Frontal cortex (tissue), 4 donors: ENCODE measurements around the gene HOXC13. TPM values are rescaled to one million over a fixed set of nuclear protein-coding genes. Genes with fewer than 3 reads are reported as not detected.

Source experiments
- DNase-seq, 2 donors: peaks; one replicate each; pipeline ENCODE4 v3.0.0; 2012; ENCODE audit warnings: low spot score in 2 of 2
- FAIRE-seq: peaks from 2 replicates; lab custom pipeline; 2012; peaks lifted over from hg19 to GRCh38; lab: Jason Lieb, UNC
- total RNA-seq: library from RNA; depleted of rRNA; stranded (reverse); fragments of >200 nt; gene quantifications from one replicate; pipeline ENCODE4 v1.2.3, GENCODE V29; 2014
- donor health status: control.
- donor health status: control.
- donor health status: control.

Gene HOXC13
- total RNA-seq, 1 donor from 2014 or later, result not detected

GRCh38 chr12:53966385-53967133 is 27.9 kb downstream of the HOXC13 start:
- FAIRE-seq (no peak), DNase-seq (no peak)

GRCh38 chr12:53967421-53967925 is 28.8 kb downstream of the HOXC13 start:
- no peak for FAIRE-seq
- no peak for DNase-seq

DNA sequence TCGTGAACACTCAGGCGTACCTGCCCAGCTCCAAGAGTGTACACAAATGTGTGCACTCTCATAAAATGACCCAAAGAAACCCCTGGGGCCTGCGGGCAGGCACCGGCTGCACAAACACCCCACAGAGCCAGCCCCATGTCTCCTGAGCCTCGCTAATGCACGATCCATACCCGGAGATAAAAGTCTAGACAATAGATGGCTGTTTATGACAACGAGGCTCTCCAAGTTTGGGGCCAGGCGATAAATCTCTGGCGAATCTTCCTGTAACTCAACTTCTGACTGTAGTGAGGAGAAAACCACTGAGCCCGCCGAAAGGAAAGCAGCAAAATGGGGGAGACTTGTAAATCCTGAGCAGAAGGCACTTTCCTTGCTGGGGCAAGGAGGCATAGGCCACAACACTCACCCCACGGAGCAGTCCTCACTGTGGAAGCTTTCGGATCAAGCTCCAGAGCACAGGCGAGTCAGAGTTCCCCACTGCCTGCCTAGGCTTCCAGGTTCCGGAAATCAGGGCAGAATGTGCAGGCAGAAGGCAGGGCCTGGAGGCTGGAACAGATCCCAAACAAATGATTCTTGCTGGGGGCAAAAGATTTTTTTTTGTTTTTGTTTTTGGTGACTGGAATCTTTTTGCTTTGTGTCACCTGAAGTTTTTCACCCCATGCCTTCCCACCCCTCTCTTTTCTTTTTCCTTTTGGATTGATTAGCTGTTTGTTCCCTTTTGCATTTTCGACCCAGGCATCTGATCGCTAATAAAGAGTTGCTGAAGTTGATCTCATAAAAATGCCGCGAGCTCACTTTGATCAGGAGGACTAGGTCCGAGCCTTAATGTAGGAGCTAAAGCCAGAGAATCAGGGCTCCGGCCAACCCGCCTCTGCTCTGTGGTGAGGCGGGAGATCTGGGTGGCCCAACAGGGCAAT is 29.8 kb downstream of the HOXC13 start:
- DNase-seq (no peak), FAIRE-seq (no peak)

- DNase-seq (no peak), FAIRE-seq (no peak)
Observed at GRCh38 chr12:53969588-53970259, 31.1 kb downstream of the HOXC13 start.

- FAIRE-seq (no peak), DNase-seq (no peak)
Observed at GRCh38 chr12:53970451-53970850, 31.8 kb downstream of the HOXC13 start.

DNA sequence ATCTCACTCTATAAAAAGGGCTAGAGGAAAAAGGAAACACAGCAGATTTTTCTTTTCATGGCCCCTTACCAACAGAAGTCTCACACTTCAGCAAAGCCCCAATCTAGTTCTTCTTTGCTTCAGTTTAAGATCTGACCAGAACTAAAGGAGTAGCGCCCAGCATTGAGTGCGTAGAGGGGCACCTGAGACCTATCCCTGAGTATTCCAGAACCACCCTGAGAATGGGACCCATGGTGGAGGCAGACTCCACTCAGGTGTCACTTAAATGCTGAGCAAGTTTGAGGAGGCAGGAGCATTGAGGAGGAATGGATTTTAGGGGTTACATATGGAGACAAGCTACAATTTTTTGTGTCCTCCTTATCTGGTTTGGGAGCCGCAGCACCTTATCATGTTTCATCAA is 32.5 kb downstream of the HOXC13 start:
- DNase-seq (no peak), FAIRE-seq (no peak)

DNA sequence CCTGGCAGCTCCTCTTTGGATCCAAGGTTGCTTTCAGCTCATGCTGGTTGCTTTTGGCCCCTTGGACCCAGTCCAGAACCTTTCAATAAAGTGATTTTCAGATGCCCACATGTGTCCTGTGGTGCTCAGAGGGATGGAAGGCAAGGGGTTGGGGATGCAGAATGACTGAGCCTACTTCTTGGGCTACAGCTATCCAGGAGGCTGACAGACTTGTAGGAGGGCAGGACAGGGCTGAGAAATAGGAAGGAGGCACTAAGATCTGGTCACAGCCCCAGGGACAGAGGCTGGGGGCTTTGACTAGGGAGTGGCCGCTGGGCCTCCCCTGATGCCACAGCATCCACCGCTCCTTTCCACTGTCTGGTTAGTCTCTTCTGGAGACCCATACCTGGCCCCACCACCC is 33.1 kb downstream of the HOXC13 start:
- DNase-seq, result no peak
- no peak for FAIRE-seq

GRCh38 chr12:53972152-53972702 is 33.6 kb downstream of the HOXC13 start:
- FAIRE-seq (no peak), DNase-seq (no peak)

- DNase-seq (no peak), FAIRE-seq (no peak)
Observed at GRCh38 chr12:53972722-53973235, 34.1 kb downstream of the HOXC13 start, which contains the start of gene HOXC11. HOXC11 (plus strand) TSS chr12:53973126; CDS start chr12:53973242, 116 bp downstream.

DNA sequence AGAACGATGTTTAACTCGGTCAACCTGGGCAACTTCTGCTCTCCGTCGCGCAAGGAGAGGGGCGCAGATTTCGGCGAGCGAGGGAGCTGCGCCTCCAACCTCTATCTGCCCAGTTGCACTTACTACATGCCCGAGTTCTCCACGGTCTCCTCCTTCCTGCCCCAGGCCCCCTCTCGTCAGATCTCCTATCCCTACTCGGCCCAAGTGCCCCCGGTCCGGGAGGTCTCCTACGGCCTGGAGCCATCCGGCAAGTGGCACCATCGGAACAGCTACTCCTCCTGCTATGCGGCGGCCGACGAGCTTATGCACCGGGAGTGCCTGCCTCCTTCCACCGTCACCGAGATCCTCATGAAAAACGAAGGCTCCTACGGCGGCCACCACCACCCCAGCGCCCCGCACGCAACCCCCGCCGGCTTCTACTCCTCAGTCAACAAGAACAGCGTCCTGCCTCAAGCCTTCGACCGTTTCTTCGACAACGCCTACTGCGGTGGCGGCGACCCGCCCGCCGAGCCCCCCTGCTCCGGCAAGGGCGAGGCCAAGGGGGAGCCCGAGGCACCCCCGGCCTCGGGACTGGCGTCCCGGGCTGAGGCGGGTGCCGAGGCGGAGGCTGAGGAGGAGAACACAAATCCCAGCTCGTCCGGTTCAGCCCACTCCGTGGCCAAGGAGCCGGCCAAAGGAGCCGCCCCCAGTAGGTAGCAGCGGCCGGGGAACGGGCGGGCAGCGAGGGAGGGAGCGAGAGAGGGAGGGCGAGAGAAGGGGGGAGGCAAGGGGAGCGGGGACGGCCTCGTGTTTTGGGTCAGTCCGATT is 34.8 kb downstream of the HOXC13 start:
- FAIRE-seq, result no peak
- DNase-seq, result no peak

GRCh38 chr12:53974084-53975063 is 35.7 kb downstream of the HOXC13 start, which contains the start of gene HOTAIR:
HOTAIR (minus strand) TSS chr12:53974954.
- DNase-seq (no peak), FAIRE-seq (no peak)

DNA sequence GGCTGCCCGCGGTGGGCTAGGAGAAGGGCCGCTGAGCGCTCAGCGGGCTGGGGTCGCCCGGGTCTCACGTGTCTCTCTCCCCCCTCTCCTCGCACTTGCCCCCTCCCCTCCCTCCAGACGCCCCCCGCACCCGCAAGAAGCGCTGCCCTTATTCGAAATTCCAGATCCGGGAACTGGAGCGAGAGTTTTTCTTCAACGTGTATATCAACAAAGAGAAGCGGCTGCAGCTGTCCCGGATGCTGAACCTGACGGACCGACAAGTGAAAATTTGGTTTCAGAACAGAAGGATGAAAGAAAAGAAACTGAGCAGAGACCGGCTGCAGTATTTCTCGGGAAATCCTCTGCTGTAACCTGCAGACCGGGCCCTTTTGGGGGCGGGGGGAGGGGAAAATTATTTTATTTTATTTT is 36.4 kb downstream of the HOXC13 start:
- no peak for DNase-seq
- FAIRE-seq, result no peak

- DNase-seq (no peak), FAIRE-seq (no peak)
Observed at GRCh38 chr12:53975479-53976152, 37.0 kb downstream of the HOXC13 start.

- DNase-seq (no peak), FAIRE-seq (no peak)
Observed at GRCh38 chr12:53976172-53976822, 37.7 kb downstream of the HOXC13 start.

GRCh38 chr12:53976823-53977595 is 38.4 kb downstream of the HOXC13 start:
- DNase-seq (no peak), FAIRE-seq (no peak)
